ENCODE measurements around the gene EPS15. TPM values are rescaled to one million over a fixed set of nuclear protein-coding genes. Genes with fewer than 3 reads are reported as not detected.

EPS15 gene
- total and polyA plus RNA-seq, 2 of the 8 experiments (the other 6 are each of a cell fraction or from before 2014, with no cell fraction given): 15.9 to 57.2 TPM

GRCh38 chr1:51549901-51550300 is 30.8 kb upstream of the EPS15 start (continued):
- TF ChIP-seq, protein P1, sequence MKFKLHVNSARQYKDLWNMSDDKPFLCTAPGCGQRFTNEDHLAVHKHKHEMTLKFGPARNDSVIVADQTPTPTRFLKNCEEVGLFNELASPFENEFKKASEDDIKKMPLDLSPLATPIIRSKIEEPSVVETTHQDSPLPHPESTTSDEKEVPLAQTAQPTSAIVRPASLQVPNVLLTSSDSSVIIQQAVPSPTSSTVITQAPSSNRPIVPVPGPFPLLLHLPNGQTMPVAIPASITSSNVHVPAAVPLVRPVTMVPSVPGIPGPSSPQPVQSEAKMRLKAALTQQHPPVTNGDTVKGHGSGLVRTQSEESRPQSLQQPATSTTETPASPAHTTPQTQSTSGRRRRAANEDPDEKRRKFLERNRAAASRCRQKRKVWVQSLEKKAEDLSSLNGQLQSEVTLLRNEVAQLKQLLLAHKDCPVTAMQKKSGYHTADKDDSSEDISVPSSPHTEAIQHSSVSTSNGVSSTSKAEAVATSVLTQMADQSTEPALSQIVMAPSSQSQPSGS (IDR thresholded peaks at IDR 0.05; ENCODE audit: low read length): no peak
- TF ChIP-seq CTCF (IDR thresholded peaks at IDR 0.05; ENCODE audit: control extremely low read depth in 1 of 3, insufficient read depth in 1 of 3, low read depth in 1 of 3, low read length in 3 of 3): no peak
- TF ChIP-seq POU5F1 (IDR thresholded peaks at IDR 0.05; ENCODE audit: low read depth, low read length): no peak

Data from H1 (cell line).